ENCODE data around the gene MTFP1. TPM values are rescaled to one million over a fixed set of nuclear protein-coding genes. Genes with fewer than 3 reads are reported as not detected.

The MTFP1 gene
- total RNA-seq, 4 donors from 2014 or later: 1.2 to 5.5 (median 3.2) TPM; not detected in 1

DNA sequence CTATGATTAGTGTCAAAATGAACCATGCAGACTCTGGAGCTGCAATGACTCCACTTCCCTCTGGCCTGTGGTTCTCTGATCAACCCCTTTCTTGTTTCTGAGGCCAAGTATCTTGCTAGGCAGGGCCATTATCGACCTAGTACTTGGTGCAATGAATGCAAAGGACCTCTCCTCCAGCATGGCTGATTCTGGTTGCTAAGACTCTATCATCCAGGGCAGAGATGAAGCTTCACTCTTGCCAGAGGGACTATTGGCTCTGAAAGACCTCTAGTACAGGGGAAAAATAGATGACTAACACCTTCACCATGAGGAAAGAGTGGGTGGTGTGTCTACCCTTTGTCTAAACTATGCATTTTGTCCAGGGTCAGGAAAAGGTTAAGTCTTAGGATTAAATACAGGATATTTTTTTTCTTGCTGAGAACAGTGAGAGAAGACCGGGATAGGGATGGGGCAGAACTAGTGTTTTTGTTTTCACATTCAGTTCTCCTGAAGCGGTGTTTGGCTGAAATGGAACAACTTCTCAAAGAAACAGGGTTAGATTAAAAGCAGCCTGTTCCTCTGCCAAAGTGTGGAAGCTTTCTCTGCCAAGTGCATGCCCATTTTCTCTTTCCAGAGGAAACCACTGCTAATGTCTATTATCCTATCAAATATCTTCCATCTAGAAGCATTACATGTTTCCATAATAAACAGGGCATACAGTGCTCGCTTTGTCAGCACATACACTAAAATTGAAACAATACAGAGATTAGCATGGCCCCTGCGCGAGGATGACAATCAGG lies 5.0 kb upstream of the MTFP1 start:
- TF ChIP-seq, protein P1, sequence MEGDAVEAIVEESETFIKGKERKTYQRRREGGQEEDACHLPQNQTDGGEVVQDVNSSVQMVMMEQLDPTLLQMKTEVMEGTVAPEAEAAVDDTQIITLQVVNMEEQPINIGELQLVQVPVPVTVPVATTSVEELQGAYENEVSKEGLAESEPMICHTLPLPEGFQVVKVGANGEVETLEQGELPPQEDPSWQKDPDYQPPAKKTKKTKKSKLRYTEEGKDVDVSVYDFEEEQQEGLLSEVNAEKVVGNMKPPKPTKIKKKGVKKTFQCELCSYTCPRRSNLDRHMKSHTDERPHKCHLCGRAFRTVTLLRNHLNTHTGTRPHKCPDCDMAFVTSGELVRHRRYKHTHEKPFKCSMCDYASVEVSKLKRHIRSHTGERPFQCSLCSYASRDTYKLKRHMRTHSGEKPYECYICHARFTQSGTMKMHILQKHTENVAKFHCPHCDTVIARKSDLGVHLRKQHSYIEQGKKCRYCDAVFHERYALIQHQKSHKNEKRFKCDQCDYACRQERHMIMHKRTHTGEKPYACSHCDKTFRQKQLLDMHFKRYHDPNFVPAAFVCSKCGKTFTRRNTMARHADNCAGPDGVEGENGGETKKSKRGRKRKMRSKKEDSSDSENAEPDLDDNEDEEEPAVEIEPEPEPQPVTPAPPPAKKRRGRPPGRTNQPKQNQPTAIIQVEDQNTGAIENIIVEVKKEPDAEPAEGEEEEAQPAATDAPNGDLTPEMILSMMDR (IDR thresholded peaks at IDR 0.05): no peak
- TF ChIP-seq POLR2A (IDR thresholded peaks at IDR 0.05): no peak
- no peaks in the 10 kb centered on the region for H3K36me3 ChIP-seq
- intact Hi-C loops (cut with DNase I; ENCODE audit: low total_unique reads): no loop called here
- no peak overlapping the region for H3K4me3 ChIP-seq
- DNase-seq: no peak
- H3K4me1 ChIP-seq: peaks cover 0 to 21% of the 10 kb centered on the region in 2 donors
- H3K27me3 ChIP-seq: no peaks in the 10 kb centered on the region
- H3K27ac ChIP-seq: no peak overlapping the region
- no peaks in the 10 kb centered on the region for H3K9me3 ChIP-seq

DNA sequence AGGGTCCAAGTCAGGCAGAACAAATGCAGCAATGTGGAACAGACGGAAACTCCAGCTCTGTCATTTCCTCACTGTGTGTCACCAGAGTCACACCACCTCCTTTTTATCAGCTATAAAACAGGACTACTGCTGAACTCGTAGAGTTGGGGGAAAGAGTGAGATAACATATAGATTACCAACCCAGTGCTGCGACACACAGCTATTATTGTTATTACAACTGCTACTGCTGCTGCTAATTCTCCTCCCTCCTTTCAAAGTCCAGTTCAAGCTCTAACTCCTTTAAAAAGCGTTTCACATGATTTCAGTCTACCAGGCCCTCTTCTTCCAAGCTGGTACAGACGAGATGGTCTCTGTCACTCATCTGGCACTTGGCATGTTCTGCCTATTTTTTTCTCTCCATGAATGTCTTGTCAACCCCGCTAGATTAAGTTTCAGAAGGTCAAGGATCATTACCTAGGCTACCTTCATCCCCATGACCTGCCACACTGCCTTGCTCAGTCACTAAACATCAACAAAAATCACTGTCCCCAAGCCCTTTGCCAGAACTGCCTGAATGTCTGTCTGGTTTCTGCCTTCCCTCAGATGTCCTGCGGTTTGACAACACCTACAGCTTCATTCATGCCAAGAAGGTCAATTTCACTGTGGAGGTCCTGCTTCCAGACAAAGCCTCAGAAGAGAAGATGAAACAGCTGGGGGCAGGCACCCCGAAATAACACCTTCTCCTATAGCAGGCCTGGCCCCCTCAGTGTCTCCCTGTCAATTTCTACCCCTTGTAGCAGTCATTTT lies 3.7 kb upstream of the MTFP1 start:
- intact Hi-C loops (cut with DNase I; ENCODE audit: low total_unique reads): no loop called here
- H3K4me1 ChIP-seq: peaks cover 0 to 21% of the 10 kb centered on the region in 2 donors

DNA sequence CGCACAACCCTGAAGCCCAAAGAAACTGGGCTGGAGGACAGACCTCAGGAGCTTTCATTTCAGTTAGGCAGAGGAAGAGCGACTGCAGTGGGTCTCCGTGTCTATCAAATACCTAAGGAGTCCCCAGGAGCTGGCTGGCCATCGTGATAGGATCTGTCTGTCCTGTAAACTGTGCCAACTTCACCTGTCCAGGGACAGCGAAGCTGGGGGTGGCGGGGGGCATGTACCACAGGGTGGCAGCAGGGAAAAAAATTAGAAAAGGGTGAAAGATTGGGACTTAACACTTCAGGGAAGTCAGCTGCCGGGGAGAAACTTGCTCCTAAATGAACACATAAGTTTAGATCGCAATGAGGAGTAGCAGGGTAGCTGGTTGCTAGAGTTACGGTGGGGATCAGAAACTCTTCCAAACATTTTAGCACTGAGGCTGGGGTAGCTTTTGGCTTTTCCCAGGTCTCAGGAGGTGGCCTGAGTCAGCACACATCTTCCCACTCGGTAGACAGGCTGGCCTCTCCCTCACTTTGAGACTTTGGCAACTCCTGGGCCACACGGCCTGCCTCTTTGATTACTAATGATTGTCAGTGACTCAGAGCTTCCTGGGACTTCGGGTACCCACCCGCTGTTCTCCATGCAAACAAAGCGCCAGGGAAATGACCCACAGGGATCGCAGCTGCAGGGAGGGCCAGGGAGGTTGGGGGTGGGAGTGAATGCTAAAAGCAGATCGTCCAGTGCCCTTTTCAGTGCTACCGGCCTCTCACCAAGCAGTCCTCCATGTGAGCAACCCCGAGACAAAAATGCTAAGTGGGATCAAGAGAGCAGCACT lies 2.9 kb upstream of the MTFP1 start:
- H3K27ac ChIP-seq: peak overlapping the region; percentile 83 to 95
- H3K4me3 ChIP-seq: peak overlapping the region; percentile 64 to 65
- no peaks in the 10 kb centered on the region for H3K36me3 ChIP-seq
- peaks cover 0 to 21% of the 10 kb centered on the region in 2 donors for H3K4me1 ChIP-seq
- H3K27me3 ChIP-seq: no peaks in the 10 kb centered on the region
- DNase-seq: peak; percentile 68 to 72
- no peaks in the 10 kb centered on the region for H3K9me3 ChIP-seq
- TF ChIP-seq POLR2A (IDR thresholded peaks at IDR 0.05): peak in 1 of 2 donors; percentile 7
- TF ChIP-seq, protein P1 (IDR thresholded peaks at IDR 0.05): no peak
- intact Hi-C loops (cut with DNase I; ENCODE audit: low total_unique reads): no loop called here

More for the DNA sequence above, 3.7 kb upstream of the MTFP1 start:
- DNase-seq: no peak
- TF ChIP-seq, protein P1 (IDR thresholded peaks at IDR 0.05): no peak
- TF ChIP-seq POLR2A (IDR thresholded peaks at IDR 0.05): no peak
- no peak overlapping the region for H3K4me3 ChIP-seq
- no peaks in the 10 kb centered on the region for H3K9me3 ChIP-seq
- no peaks in the 10 kb centered on the region for H3K27me3 ChIP-seq
- peak overlapping the region; percentile 83 to 95 for H3K27ac ChIP-seq
- no peaks in the 10 kb centered on the region for H3K36me3 ChIP-seq

DNA sequence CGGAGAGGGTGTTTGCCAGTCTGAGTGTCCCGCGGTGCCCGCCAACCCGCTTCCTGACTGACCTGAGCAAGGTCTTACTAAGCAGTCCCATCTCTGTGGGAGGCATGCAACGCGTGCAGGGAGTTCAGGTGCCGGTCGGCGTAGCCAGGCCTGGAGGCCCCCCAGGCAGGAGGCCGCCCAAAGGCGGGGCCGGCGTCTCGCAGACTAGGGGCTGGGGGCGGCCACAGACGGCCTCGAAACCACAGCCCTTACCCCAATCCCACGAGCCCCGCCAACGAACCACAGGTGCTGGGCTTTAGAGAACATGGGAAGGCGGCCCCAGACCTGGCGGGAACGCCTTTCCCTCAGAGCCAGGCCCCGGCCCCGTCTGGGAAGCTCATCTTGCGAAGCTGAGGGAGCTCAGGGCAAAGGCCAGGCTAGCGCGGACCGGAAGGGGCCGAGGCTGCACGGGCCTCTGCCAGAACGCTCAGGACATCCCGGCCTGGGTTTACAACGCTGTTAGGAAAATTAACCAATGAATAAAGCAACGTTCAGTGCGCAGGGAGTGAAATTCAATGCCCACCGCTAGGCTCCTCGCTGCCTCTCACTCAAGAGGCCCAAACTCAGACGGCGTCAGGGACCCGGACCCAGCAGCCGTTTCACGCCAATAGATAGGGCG lies 2.1 kb upstream of the MTFP1 start:
- peaks cover 0 to 21% of the 10 kb centered on the region in 2 donors for H3K4me1 ChIP-seq
- peak overlapping the region; percentile 64 to 65 for H3K4me3 ChIP-seq
- peak overlapping the region; percentile 83 to 95 for H3K27ac ChIP-seq
- intact Hi-C loops (cut with DNase I; ENCODE audit: low total_unique reads): no loop called here
- peak in 1 of 2 donors; percentile 88 for TF ChIP-seq POLR2A (IDR thresholded peaks at IDR 0.05)
- TF ChIP-seq, protein P1 (IDR thresholded peaks at IDR 0.05): peak in 2 of 4 experiments; percentile 15 to 34
- H3K36me3 ChIP-seq: no peaks in the 10 kb centered on the region
- H3K27me3 ChIP-seq: no peaks in the 10 kb centered on the region
- H3K9me3 ChIP-seq: no peaks in the 10 kb centered on the region
- DNase-seq: peak in 1 of 2 donors; percentile 53
